Neural progenitor cell (in vitro differentiated cells): ENCODE data around the gene LYRM2. TPM values are rescaled to one million over a fixed set of nuclear protein-coding genes. Genes with fewer than 3 reads are reported as not detected.

ENCODE experiments used
- DNase-seq: peaks from one replicate; pipeline ENCODE4 v3.0.0-alpha.2; 2016; ENCODE audit warnings: low spot score
- H2AFZ ChIP-seq: fragments of 200-600 bp; sonication (generic); replicated peaks from 2 replicates; pipeline ENCODE4 v1.6.1; 2016; ENCODE audit warnings: antibody characterized with exemption
- H3F3A ChIP-seq: fragments of 200-600 bp; sonication (generic); 2 replicates; pipeline ENCODE4 v1.6.1; 2016; ENCODE audit warnings: antibody characterized with exemption, low read depth
- H3K27ac ChIP-seq: fragments of 200-600 bp; sonication (generic); 2 replicates; pipeline ENCODE4 v1.5.1; 2016; ENCODE audit warnings: mild to moderate bottlenecking
- H3K27me3 ChIP-seq: fragments of 200-600 bp; sonication (generic); 2 replicates; pipeline ENCODE4 v1.6.1; 2016; ENCODE audit warnings: mild to moderate bottlenecking, moderate library complexity
- H3K36me3 ChIP-seq: fragments of 200-600 bp; sonication (generic); 2 replicates; pipeline ENCODE4 v1.5.1; 2016
- H3K4me1 ChIP-seq: fragments of 200-600 bp; sonication (generic); 2 replicates; pipeline ENCODE4 v1.6.1; 2016; ENCODE audit warnings: mixed run types
- H3K4me2 ChIP-seq: fragments of 200-600 bp; sonication (generic); 2 replicates; pipeline ENCODE4 v1.6.1; 2016
- H3K4me3 ChIP-seq: fragments of 200-600 bp; sonication (generic); 2 replicates; pipeline ENCODE4 v1.5.1; 2016
- H3K79me2 ChIP-seq: fragments of 200-600 bp; sonication (generic); 2 replicates; pipeline ENCODE4 v1.6.1; 2016; ENCODE audit warnings: low read depth
- H3K9ac ChIP-seq: fragments of 200-600 bp; sonication (generic); 2 replicates; pipeline ENCODE4 v1.6.1; 2016
- H3K9me3 ChIP-seq: fragments of 200-600 bp; sonication (generic); 2 replicates; pipeline ENCODE4 v1.5.1; 2016; ENCODE audit warnings: low read depth
- H4K20me1 ChIP-seq: fragments of 200-600 bp; sonication (generic); 2 replicates; pipeline ENCODE4 v1.6.1; 2016; ENCODE audit warnings: low read depth
- H3K27ac Mint-ChIP-seq: 3 replicates; pipeline ENCODE4 v1.8.0; 2021; ENCODE audit warnings: mixed read lengths
- H3K27me3 Mint-ChIP-seq: 2 replicates; pipeline ENCODE4 v1.8.0; 2022; ENCODE audit warnings: low read depth, mild to moderate bottlenecking, inconsistent platforms, moderate library complexity, mixed read lengths; ENCODE audit not compliant: insufficient read depth
- H3K36me3 Mint-ChIP-seq: 3 replicates; pipeline ENCODE4 v1.8.0; 2021; ENCODE audit warnings: mixed read lengths
- H3K4me1 Mint-ChIP-seq: 3 replicates; pipeline ENCODE4 v1.8.0; 2021; ENCODE audit warnings: mixed read lengths
- H3K4me3 Mint-ChIP-seq: 3 replicates; pipeline ENCODE4 v1.8.0; 2021; ENCODE audit warnings: mild to moderate bottlenecking, moderate library complexity, mixed read lengths
- H3K9me3 Mint-ChIP-seq: 3 replicates; pipeline ENCODE4 v1.8.0; 2020; ENCODE audit warnings: mixed read lengths
- EZH2 ChIP-seq: fragments of 200-600 bp; sonication (generic); IDR thresholded peaks from 2 replicates; pipeline ENCODE4 v1.6.1; 2017; ENCODE audit warnings: antibody characterized with exemption, mild to moderate bottlenecking, moderate library complexity
- EZH2phosphoT487 ChIP-seq: fragments of 200-600 bp; sonication (generic); IDR thresholded peaks from 2 replicates; pipeline ENCODE4 v1.6.1; 2017; ENCODE audit warnings: antibody characterized with exemption
- total RNA-seq: library from RNA; depleted of rRNA; stranded (reverse); fragments of >200 nt; gene quantifications from 2 replicates; pipeline ENCODE4 v1.2.3, GENCODE V29; 2015; ENCODE audit warnings: low replicate concordance
- TF ChIP-seq, protein P1 (sequence below): fragments of 200-600 bp; sonication (generic); IDR thresholded peaks from 2 replicates; pipeline ENCODE4 v1.5.1; 2017; ENCODE audit warnings: antibody characterized with exemption, mild to moderate bottlenecking

The LYRM2 gene
- total RNA-seq, 1 donor from 2014 or later: 37.1 TPM

DNA sequence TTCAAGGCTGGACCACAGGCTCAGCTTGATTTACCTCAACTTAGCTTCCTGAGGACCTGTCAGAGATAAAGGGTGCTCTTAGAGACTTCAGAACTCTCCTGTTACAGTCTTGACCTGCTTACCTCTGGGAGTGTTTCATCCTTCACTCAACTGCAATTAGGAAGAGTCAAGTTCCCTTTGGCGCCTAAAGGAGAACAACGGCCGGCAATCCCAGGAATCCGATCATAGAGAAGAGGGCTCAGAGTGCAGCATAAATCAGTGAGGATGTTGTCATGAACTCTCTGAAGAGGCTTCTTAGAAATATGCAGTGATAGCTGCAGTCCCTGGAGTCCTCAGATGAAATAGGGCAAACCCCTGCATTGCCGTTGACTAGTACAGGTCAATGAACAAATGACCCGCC, 36.4 kb downstream of the LYRM2 start:
- no peaks in the 10 kb centered on the region for H3K4me1 ChIP-seq
- no peaks in the 10 kb centered on the region for H3K36me3 ChIP-seq
- no peaks in the 10 kb centered on the region for H3F3A ChIP-seq
- no peaks in the 10 kb centered on the region for H3K79me2 ChIP-seq
- no peak overlapping the region for H2AFZ ChIP-seq
- DNase-seq: no peak
- Mint-ChIP-seq H3K9me3 (no peaks in the 10 kb centered on the region), H3K27ac (peak overlapping the region; percentile 54), H3K4me3 (no peak overlapping the region), H3K4me1 (peaks cover 4% of the 10 kb centered on the region), H3K27me3 (no peaks in the 10 kb centered on the region), H3K36me3 (peaks cover 6% of the 10 kb centered on the region)
- H3K9me3 ChIP-seq: no peaks in the 10 kb centered on the region
- H3K27me3 ChIP-seq: no peaks in the 10 kb centered on the region
- H3K4me2 ChIP-seq: no peak overlapping the region
- H4K20me1 ChIP-seq: no peaks in the 10 kb centered on the region
- H3K27ac ChIP-seq: no peak overlapping the region
- H3K9ac ChIP-seq: no peak overlapping the region
- TF ChIP-seq EZH2phosphoT487 (no peak), EZH2 (no peak)
- TF ChIP-seq, protein P1, sequence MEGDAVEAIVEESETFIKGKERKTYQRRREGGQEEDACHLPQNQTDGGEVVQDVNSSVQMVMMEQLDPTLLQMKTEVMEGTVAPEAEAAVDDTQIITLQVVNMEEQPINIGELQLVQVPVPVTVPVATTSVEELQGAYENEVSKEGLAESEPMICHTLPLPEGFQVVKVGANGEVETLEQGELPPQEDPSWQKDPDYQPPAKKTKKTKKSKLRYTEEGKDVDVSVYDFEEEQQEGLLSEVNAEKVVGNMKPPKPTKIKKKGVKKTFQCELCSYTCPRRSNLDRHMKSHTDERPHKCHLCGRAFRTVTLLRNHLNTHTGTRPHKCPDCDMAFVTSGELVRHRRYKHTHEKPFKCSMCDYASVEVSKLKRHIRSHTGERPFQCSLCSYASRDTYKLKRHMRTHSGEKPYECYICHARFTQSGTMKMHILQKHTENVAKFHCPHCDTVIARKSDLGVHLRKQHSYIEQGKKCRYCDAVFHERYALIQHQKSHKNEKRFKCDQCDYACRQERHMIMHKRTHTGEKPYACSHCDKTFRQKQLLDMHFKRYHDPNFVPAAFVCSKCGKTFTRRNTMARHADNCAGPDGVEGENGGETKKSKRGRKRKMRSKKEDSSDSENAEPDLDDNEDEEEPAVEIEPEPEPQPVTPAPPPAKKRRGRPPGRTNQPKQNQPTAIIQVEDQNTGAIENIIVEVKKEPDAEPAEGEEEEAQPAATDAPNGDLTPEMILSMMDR: no peak
- no peak overlapping the region for H3K4me3 ChIP-seq

DNA sequence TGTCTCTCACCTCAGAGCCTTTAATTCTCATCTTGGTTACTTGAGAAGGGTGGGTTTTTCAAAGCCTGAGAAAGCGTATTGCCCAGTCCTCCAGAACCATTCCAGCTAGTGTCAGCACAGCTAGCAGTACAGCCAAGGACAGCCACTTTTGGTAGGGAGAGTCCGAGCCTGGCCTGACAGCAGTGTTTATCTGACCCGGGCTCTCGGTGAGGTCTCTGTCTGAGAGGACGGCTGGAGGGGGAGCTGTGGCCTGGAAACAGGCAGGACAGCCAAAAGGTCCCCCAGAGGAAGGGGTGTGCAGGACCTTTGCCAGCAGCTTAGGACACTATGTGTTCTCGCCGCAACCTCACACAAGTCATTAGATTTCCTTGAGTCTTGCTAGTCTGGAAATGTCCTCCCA, 38.8 kb downstream of the LYRM2 start:
- Histone ChIP-seq H3F3A (no peaks in the 10 kb centered on the region), H3K4me3 (no peak overlapping the region), H4K20me1 (no peaks in the 10 kb centered on the region), H3K9ac (no peak overlapping the region), H3K9me3 (no peaks in the 10 kb centered on the region), H3K79me2 (no peaks in the 10 kb centered on the region), H3K27me3 (no peaks in the 10 kb centered on the region), H3K36me3 (no peaks in the 10 kb centered on the region), H3K27ac (peak overlapping the region; percentile 6), H2AFZ (no peak overlapping the region), H3K4me2 (no peak overlapping the region), H3K4me1 (no peaks in the 10 kb centered on the region)
- Mint-ChIP-seq H3K4me3 (no peak overlapping the region), H3K27ac (no peak overlapping the region), H3K27me3 (peaks cover 4% of the 10 kb centered on the region), H3K36me3 (peaks cover 13% of the 10 kb centered on the region), H3K9me3 (no peaks in the 10 kb centered on the region), H3K4me1 (peaks cover 2% of the 10 kb centered on the region)
- TF ChIP-seq EZH2 (no peak), EZH2phosphoT487 (no peak)
- TF ChIP-seq, protein P1: no peak
- DNase-seq: no peak

DNA sequence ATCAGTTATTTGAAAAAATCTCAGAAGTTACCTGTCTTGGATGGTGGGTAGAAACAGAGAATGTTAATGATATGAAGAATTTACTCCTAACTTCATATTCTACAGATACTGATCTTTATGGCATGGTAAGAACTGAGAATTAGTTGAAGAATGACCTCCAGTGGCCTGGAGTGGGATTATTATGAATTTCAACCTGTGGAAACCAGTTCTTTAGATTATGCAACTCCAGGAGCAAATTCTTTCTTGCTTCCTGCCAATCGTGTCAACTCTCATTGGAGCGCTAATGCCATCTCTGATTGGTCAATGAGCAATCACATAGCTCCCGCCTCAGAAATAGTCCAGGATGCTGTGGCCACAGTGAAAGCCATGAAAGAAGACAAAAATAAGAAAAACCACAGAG, 40.6 kb downstream of the LYRM2 start:
- Mint-ChIP-seq H3K9me3 (no peaks in the 10 kb centered on the region), H3K4me1 (no peaks in the 10 kb centered on the region), H3K27me3 (peaks cover 4% of the 10 kb centered on the region), H3K4me3 (no peak overlapping the region), H3K36me3 (peaks cover 17% of the 10 kb centered on the region), H3K27ac (no peak overlapping the region)
- Histone ChIP-seq H3K4me1 (no peaks in the 10 kb centered on the region), H4K20me1 (no peaks in the 10 kb centered on the region), H3F3A (no peaks in the 10 kb centered on the region), H3K79me2 (no peaks in the 10 kb centered on the region), H3K4me2 (no peak overlapping the region), H3K9me3 (no peaks in the 10 kb centered on the region), H3K36me3 (no peaks in the 10 kb centered on the region), H3K27ac (no peak overlapping the region), H3K4me3 (no peak overlapping the region), H3K9ac (no peak overlapping the region), H2AFZ (no peak overlapping the region), H3K27me3 (no peaks in the 10 kb centered on the region)
- TF ChIP-seq, protein P1: peak; percentile 21
- TF ChIP-seq EZH2: no peak
- no peak for TF ChIP-seq EZH2phosphoT487
- DNase-seq: no peak
